ENCODE data around the gene SCGB1D4. TPM values are rescaled to one million over a fixed set of nuclear protein-coding genes. Genes with fewer than 3 reads are reported as not detected.
"Not testable (repeated sequence)": the region's sequence is repeated elsewhere in the genome, so short reads cannot be mapped to it uniquely, and the experiment has no call there.

SCGB1D4 gene, protein sequence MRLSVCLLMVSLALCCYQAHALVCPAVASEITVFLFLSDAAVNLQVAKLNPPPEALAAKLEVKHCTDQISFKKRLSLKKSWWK
- not detected for total RNA-seq

DNA sequence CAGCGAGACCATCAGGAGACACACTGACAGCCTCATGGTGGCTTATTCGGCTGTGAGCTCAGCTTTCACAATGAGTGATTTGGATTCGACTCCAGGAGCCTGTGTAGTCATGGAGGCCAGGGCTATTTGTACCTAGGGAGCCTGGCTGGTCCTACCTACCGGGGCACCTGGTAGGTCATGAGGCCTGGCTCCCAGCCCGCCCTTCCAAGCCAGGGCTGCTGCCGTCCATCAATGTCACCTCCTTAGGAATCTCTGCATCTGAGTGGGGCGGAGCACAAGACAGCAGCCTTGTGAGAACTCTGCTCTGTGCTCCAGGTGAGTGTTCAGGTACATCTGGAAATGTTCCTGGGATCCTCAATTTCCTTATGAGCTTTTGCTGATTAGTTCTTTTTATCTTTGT, at the start of gene SCGB1D4:
SCGB1D4 (minus strand) TSS at position 101 of the 400 bp plus-strand sequence; CDS start at position 36, 65 bp downstream.
- H3K9ac ChIP-seq (ENCODE audit: low read depth in 1 of 3, low read length in 3 of 3) = no peak within 1 kb of the TSS
- H3K27me3 ChIP-seq (ENCODE audit: control insufficient read depth in 3 of 3, insufficient read depth in 3 of 3, low read length in 3 of 3) = peaks cover 4 to 22% (median 9%) of the 10 kb centered on the region in 3 donors
- no peaks in the 10 kb centered on the region for H3K9me3 ChIP-seq (ENCODE audit: control insufficient read depth in 3 of 3, low read length in 3 of 3)
- H3K4me1 ChIP-seq (ENCODE audit: control insufficient read depth in 3 of 3, insufficient read depth in 3 of 3, low read length in 3 of 3) = no peaks in the 10 kb centered on the region
- no peak within 1 kb of the TSS for H3K27ac ChIP-seq (ENCODE audit: low read depth, low read length)
- no peaks in the 10 kb centered on the region for H3K36me3 ChIP-seq (ENCODE audit: control insufficient read depth in 3 of 3, insufficient read depth in 3 of 3, low read length in 3 of 3)
- H3K4me3 ChIP-seq (ENCODE audit: low read length in 3 of 3) = no peak within 1 kb of the TSS

DNA sequence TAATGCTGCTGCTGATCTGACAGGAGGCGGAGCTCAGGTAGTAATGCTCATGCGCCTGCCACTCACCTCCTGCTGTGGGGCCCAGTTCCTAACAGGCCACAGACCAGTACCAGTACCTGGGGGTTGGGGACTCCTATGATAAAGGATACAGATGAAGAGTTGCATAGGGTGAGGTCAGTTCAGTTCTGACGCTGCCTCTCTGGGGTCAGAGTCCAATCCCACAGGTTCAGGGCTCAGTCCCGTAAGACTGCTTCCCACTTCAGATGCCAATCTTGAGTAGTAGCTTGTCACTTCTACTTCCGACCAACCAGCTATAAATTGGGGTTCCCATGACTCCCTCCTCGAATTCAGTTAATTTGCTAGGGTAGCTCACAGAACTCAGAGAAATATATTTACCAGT, 47.0 kb upstream of the SCGB1D4 start:
- no peaks in the 10 kb centered on the region for H3K27me3 ChIP-seq (ENCODE audit: control insufficient read depth in 3 of 3, insufficient read depth in 3 of 3, low read length in 3 of 3)
- H3K4me1 ChIP-seq (ENCODE audit: control insufficient read depth in 3 of 3, insufficient read depth in 3 of 3, low read length in 3 of 3) = no peaks in the 10 kb centered on the region
- no peak overlapping the region for H3K4me3 ChIP-seq (ENCODE audit: low read length in 3 of 3)
- H3K9me3 ChIP-seq (ENCODE audit: control insufficient read depth in 3 of 3, low read length in 3 of 3) = no peaks in the 10 kb centered on the region
- no peaks in the 10 kb centered on the region for H3K36me3 ChIP-seq (ENCODE audit: control insufficient read depth in 3 of 3, insufficient read depth in 3 of 3, low read length in 3 of 3)
- H3K27ac ChIP-seq (ENCODE audit: low read depth, low read length) = no peak overlapping the region
- H3K9ac ChIP-seq (ENCODE audit: low read depth in 1 of 3, low read length in 3 of 3) = no peak overlapping the region

DNA sequence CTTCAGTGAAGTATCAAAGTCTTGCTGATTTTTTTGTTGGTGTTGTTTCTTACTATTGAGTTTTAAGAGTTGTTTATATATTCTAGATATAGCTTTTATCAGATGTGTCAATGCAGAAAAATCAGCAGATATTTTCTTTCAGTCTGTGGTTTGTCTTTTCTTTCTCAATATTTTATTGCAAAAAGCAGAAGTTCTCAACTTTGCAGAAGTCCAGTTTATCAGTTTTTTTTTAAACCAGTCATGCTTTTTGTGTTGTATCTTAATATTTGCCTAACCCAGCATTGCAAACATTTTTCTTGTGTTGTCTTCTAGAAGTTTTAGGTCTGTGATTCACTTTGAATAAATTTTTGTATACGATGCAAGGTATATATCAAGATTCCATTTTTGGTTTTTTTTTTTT, 45.3 kb upstream of the SCGB1D4 start:
- Histone ChIP-seq H3K27me3 (ENCODE audit: control insufficient read depth in 3 of 3, insufficient read depth in 3 of 3, low read length in 3 of 3) (no peaks in the 10 kb centered on the region), H3K9me3 (ENCODE audit: control insufficient read depth in 3 of 3, low read length in 3 of 3) (no peaks in the 10 kb centered on the region), H3K4me3 (ENCODE audit: low read length in 3 of 3) (no peak overlapping the region), H3K4me1 (ENCODE audit: control insufficient read depth in 3 of 3, insufficient read depth in 3 of 3, low read length in 3 of 3) (no peaks in the 10 kb centered on the region), H3K27ac (ENCODE audit: low read depth, low read length) (no peak overlapping the region), H3K9ac (ENCODE audit: low read depth in 1 of 3, low read length in 3 of 3) (no peak overlapping the region), H3K36me3 (ENCODE audit: control insufficient read depth in 3 of 3, insufficient read depth in 3 of 3, low read length in 3 of 3) (no peaks in the 10 kb centered on the region)

DNA sequence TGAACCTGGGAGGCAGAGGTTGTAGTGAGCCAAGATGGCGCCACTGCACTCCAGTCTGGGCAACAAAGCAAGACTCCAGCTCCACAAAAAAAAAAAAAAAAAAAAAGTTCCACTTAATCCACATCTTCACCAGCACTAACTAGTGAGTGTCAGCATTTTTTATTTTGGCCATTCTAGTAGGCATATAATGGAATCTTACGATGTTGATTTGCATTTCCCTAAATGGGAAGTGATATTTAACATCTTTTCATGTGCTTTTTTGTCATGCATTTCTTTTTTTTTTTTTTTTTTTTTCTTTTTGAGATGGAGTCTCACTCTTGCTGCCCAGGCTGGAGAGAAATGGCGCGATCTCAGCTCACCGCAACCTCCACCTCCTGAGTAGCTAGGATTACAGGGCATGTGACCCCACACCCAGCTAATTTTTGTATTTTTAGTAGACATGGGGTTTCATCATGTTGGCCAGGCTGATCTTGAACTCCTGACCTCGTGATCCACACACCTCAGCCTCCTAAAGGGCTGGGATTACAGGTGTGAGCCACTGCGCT, 44.8 kb upstream of the SCGB1D4 start:
- H3K9me3 ChIP-seq (ENCODE audit: control insufficient read depth in 3 of 3, low read length in 3 of 3); H3K27ac ChIP-seq (ENCODE audit: low read depth, low read length): not testable (repeated sequence)

DNA sequence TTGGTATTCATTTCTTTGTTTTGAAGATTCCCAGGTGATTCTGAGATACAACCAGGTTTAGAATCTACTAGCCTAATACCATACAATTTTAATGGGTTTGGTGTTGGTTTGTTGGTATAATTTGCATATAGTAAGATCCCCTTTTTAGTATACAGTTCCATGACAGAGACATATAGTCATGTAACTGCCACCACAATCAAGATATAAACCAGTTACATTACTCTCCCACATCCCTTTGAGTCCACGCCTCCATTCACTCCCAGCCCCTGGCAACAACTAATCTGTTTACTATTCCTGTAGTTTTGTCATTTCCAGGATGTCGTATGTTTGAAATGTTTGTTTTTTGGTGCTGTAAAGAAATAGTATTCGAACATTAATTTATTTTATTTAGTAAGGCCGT, 42.7 kb upstream of the SCGB1D4 start:
- no peak overlapping the region for H3K4me3 ChIP-seq (ENCODE audit: low read length in 3 of 3)
- no peak overlapping the region for H3K9ac ChIP-seq (ENCODE audit: low read depth in 1 of 3, low read length in 3 of 3)
- peaks cover 6 to 7% (median 7%) of the 10 kb centered on the region in 3 donors for H3K4me1 ChIP-seq (ENCODE audit: control insufficient read depth in 3 of 3, insufficient read depth in 3 of 3, low read length in 3 of 3)
- H3K27ac ChIP-seq (ENCODE audit: low read depth, low read length) = no peak overlapping the region
- H3K36me3 ChIP-seq (ENCODE audit: control insufficient read depth in 3 of 3, insufficient read depth in 3 of 3, low read length in 3 of 3) = no peaks in the 10 kb centered on the region
- no peaks in the 10 kb centered on the region for H3K27me3 ChIP-seq (ENCODE audit: control insufficient read depth in 3 of 3, insufficient read depth in 3 of 3, low read length in 3 of 3)
- no peaks in the 10 kb centered on the region for H3K9me3 ChIP-seq (ENCODE audit: control insufficient read depth in 3 of 3, low read length in 3 of 3)

More for the DNA sequence above, 44.8 kb upstream of the SCGB1D4 start:
- H3K4me1 ChIP-seq (ENCODE audit: control insufficient read depth in 3 of 3, insufficient read depth in 3 of 3, low read length in 3 of 3); H3K36me3 ChIP-seq (ENCODE audit: control insufficient read depth in 3 of 3, insufficient read depth in 3 of 3, low read length in 3 of 3); H3K4me3 ChIP-seq (ENCODE audit: low read length in 3 of 3); H3K9ac ChIP-seq (ENCODE audit: low read depth in 1 of 3, low read length in 3 of 3); H3K27me3 ChIP-seq (ENCODE audit: control insufficient read depth in 3 of 3, insufficient read depth in 3 of 3, low read length in 3 of 3): not testable (repeated sequence)

DNA sequence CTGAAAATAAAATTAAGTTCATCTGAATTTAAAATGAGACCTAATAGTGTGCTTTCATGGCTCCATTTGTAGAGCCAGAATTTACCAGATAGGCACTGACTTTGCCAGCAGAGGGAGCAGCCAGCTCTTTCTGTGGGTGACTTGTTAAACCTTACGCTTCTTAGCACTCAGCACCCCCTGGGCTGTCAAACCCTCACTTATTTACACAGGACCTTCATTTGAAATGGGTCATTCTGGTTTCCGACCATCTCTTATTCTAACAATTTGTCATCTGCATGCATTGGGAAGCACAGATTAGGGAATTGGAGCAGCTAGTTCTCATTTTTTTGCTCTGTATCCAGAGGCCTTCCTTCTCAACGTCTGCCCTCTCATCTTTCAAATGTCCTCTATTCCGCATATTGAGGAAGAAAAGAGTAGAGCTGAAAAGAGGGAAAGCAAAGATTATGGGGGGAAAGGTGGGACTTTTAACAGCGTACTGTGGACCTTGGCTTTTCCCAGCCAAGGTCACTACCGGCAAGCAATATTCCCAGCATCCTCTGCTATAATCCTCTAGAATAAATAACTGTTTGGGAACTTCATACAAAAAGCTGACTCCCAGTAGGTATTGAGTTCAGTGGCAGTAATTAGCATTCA, 41.5 kb upstream of the SCGB1D4 start:
- Histone ChIP-seq H3K27me3 (ENCODE audit: control insufficient read depth in 3 of 3, insufficient read depth in 3 of 3, low read length in 3 of 3) (peaks cover 0 to under 1% (median 0%) of the 10 kb centered on the region in 3 donors), H3K36me3 (ENCODE audit: control insufficient read depth in 3 of 3, insufficient read depth in 3 of 3, low read length in 3 of 3) (no peaks in the 10 kb centered on the region), H3K9me3 (ENCODE audit: control insufficient read depth in 3 of 3, low read length in 3 of 3) (no peaks in the 10 kb centered on the region), H3K9ac (ENCODE audit: low read depth in 1 of 3, low read length in 3 of 3) (no peak overlapping the region), H3K4me1 (ENCODE audit: control insufficient read depth in 3 of 3, insufficient read depth in 3 of 3, low read length in 3 of 3) (peaks cover 6 to 7% (median 7%) of the 10 kb centered on the region in 3 donors), H3K27ac (ENCODE audit: low read depth, low read length) (peak overlapping the region; percentile 17), H3K4me3 (ENCODE audit: low read length in 3 of 3) (no peak overlapping the region)

DNA sequence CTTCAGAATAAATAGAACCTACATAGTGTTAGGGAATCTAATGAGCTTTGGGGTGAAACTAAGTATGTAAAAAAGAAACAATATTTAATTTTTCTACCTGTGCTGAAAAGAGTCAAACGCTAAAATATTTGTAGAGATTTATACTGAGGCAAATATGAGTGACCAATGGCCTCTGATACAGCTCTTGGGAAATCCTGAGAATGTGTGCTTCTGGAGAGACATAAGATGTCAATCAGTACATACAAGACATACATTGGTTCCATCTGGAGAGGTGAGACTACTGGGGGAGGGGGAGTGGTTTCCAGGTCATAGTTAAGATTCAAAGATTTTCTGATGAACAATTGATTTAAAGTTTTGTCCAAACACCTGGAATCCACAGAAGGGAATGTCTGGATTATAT, 39.3 kb upstream of the SCGB1D4 start:
- Histone ChIP-seq H3K4me1 (ENCODE audit: control insufficient read depth in 3 of 3, insufficient read depth in 3 of 3, low read length in 3 of 3) (peaks cover 6 to 7% (median 7%) of the 10 kb centered on the region in 3 donors), H3K36me3 (ENCODE audit: control insufficient read depth in 3 of 3, insufficient read depth in 3 of 3, low read length in 3 of 3) (no peaks in the 10 kb centered on the region), H3K27me3 (ENCODE audit: control insufficient read depth in 3 of 3, insufficient read depth in 3 of 3, low read length in 3 of 3) (peaks cover 0 to 4% (median 3%) of the 10 kb centered on the region in 3 donors), H3K9me3 (ENCODE audit: control insufficient read depth in 3 of 3, low read length in 3 of 3) (no peaks in the 10 kb centered on the region), H3K27ac (ENCODE audit: low read depth, low read length) (no peak overlapping the region), H3K9ac (ENCODE audit: low read depth in 1 of 3, low read length in 3 of 3) (peak overlapping the region; percentile 61 to 82 (median 68)), H3K4me3 (ENCODE audit: low read length in 3 of 3) (peak overlapping the region; percentile 60 to 82 (median 75))

DNA sequence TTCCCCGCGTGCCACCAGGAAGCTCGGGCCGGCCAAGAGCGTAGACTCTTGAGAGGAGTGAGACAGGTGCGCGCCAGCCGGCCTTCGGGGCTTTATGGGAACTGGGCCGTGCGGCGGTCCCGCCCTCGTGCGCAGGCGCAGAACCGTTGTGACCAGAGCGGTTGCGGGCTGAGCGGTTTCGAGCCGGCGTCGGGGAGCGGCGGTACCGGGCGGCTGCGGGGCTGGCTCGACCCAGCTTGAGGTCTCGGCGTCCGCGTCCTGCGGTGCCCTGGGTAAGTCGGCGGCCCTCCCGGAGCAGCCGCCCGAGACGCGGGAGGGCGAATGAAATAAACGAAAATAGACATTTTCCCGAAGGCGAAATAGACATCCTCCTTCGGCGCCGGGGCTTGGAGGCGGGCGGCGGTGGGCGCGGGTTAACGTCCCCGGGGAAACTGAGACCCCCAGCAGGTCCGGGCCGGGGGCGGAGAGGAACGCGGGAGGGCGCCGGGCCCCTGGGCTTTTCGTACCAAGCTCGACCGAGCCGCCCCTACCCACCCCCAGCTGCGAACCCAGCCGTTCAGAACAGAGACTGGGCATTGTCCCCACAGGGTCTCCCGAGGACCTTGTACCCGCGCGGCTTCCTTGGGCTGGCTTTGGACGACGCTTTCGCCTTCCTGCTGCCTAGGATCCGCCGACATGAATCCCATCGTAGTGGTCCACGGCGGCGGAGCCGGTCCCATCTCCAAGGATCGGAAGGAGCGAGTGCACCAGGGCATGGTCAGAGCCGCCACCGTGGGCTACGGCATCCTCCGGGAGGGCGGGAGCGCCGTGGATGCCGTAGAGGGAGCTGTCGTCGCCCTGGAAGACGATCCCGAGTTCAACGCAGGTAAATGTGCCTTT, 38.7 kb upstream of the SCGB1D4 start, which contains the start of gene ASRGL1:
ASRGL1 (plus strand) TSS at position 146 of the 879 bp plus-strand sequence; CDS start at position 676, 530 bp downstream.
- no peak within 1 kb of the TSS for H3K27ac ChIP-seq (ENCODE audit: low read depth, low read length)
- H3K4me3 ChIP-seq (ENCODE audit: low read length in 3 of 3) = peak within 1 kb of the TSS; percentile 60 to 82 (median 75)
- H3K4me1 ChIP-seq (ENCODE audit: control insufficient read depth in 3 of 3, insufficient read depth in 3 of 3, low read length in 3 of 3) = peaks cover 6 to 7% (median 7%) of the 10 kb centered on the region in 3 donors
- no peaks in the 10 kb centered on the region for H3K9me3 ChIP-seq (ENCODE audit: control insufficient read depth in 3 of 3, low read length in 3 of 3)
- H3K36me3 ChIP-seq (ENCODE audit: control insufficient read depth in 3 of 3, insufficient read depth in 3 of 3, low read length in 3 of 3) = no peaks in the 10 kb centered on the region
- H3K27me3 ChIP-seq (ENCODE audit: control insufficient read depth in 3 of 3, insufficient read depth in 3 of 3, low read length in 3 of 3) = peaks cover 0 to 11% (median 3%) of the 10 kb centered on the region in 3 donors
- H3K9ac ChIP-seq (ENCODE audit: low read depth in 1 of 3, low read length in 3 of 3) = peak within 1 kb of the TSS; percentile 61 to 82 (median 68)

DNA sequence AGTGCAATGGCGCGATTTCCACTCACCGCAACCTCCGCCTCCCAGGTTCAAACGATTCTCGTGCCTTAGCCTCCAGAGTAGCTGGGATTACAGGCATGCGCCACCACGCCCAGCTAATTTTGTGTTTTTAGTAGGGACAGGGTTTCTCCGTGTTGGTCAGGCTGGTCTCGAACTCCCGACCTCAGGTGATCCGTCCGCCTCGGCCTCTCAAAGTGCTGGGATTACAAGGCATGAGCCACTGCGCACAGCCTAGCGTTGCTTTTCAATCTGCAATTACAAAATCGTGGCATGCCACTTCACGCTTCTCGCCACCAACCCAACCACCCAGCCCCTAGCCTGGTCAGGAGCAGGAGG, 38.1 kb upstream of the SCGB1D4 start:
- H3K27ac ChIP-seq (ENCODE audit: low read depth, low read length); H3K4me1 ChIP-seq (ENCODE audit: control insufficient read depth in 3 of 3, insufficient read depth in 3 of 3, low read length in 3 of 3); H3K36me3 ChIP-seq (ENCODE audit: control insufficient read depth in 3 of 3, insufficient read depth in 3 of 3, low read length in 3 of 3); H3K9me3 ChIP-seq (ENCODE audit: control insufficient read depth in 3 of 3, low read length in 3 of 3): not testable (repeated sequence)
- peaks cover 0 to 11% (median 3%) of the 10 kb centered on the region in 3 donors for H3K27me3 ChIP-seq (ENCODE audit: control insufficient read depth in 3 of 3, insufficient read depth in 3 of 3, low read length in 3 of 3)
- H3K9ac ChIP-seq (ENCODE audit: low read depth in 1 of 3, low read length in 3 of 3) = peak overlapping the region in 2 of 3 donors; percentile 61 to 82
- H3K4me3 ChIP-seq (ENCODE audit: low read length in 3 of 3) = peak overlapping the region; percentile 60 to 82 (median 75)

Data from skeletal muscle tissue (tissue), 4 donors.